ENCODE measurements around the gene PRTN3.
A peak's percentile ranks its signal among the peaks of the same experiment; 100 is the strongest.

PRTN3 gene

GRCh38 chr19:884420-885211 lies 43.8 kb downstream of the PRTN3 start:
- no peak for DNase-seq

GRCh38 chr19:885536-886224 lies 44.9 kb downstream of the PRTN3 start:
- DNase-seq = no peak

- DNase-seq = no peak
These were observed 46.3 kb downstream of the PRTN3 start for GRCh38 chr19:887072-887471.

GRCh38 chr19:887599-887998 lies 46.8 kb downstream of the PRTN3 start:
- no peak for DNase-seq

GRCh38 chr19:888581-889385 lies 48.0 kb downstream of the PRTN3 start:
- peak in 1 of 2 donors; percentile 70 for DNase-seq

- no peak for DNase-seq
These were observed 49.0 kb downstream of the PRTN3 start for GRCh38 chr19:889662-890295.

GRCh38 chr19:890831-891230 lies 50.0 kb downstream of the PRTN3 start:
- DNase-seq = no peak

GRCh38 chr19:891421-892200 lies 50.8 kb downstream of the PRTN3 start:
- DNase-seq = peak in 1 of 2 donors; percentile 28

GRCh38 chr19:892243-892893 lies 51.6 kb downstream of the PRTN3 start:
- DNase-seq = no peak

GRCh38 chr19:892894-893689 lies 52.3 kb downstream of the PRTN3 start, which contains the start of the genes MED16 and RNU6-9:
Gene MED16 (minus strand): TSS chr19:893187. CDS start chr19:891131, 2,056 bp downstream.
Gene RNU6-9 (plus strand): TSS chr19:893484.
- DNase-seq = peak; percentile 93 to 94

GRCh38 chr19:896434-896833 lies 55.6 kb downstream of the PRTN3 start:
- no peak for DNase-seq

GRCh38 chr19:896999-897398 lies 56.2 kb downstream of the PRTN3 start:
- DNase-seq = no peak

GRCh38 chr19:897442-898039 lies 56.7 kb downstream of the PRTN3 start:
- DNase-seq = no peak

All from CD4-positive, alpha-beta T cell treated with Interleukin-4 for 1 hour (primary cell).